Kidney epithelial cell (primary cell): ENCODE data around the gene INPP5K. TPM values are rescaled to one million over a fixed set of nuclear protein-coding genes. Genes with fewer than 3 reads are reported as not detected.
"Not testable (repeated sequence)": the region's sequence is repeated elsewhere in the genome, so short reads cannot be mapped to it uniquely, and the experiment has no call there.

Source experiments
- DNase-seq: peaks from one replicate; pipeline ENCODE4 v3.0.0-alpha.2; 2010; ENCODE audit warnings: low read depth
- H3K27me3 ChIP-seq: 2 replicates; pipeline ENCODE4 v1.6.0; 2011; ENCODE audit warnings: low read length; ENCODE audit not compliant: control insufficient read depth, insufficient read depth
- H3K36me3 ChIP-seq: 2 replicates; pipeline ENCODE4 v1.5.1; 2011; ENCODE audit warnings: low read length; ENCODE audit not compliant: control insufficient read depth, insufficient read depth
- H3K4me3 ChIP-seq: 2 replicates; pipeline ENCODE4 v1.5.1; 2011; ENCODE audit warnings: low read depth, mild to moderate bottlenecking, control low read depth, low read length
- total RNA-seq: library from RNA; depleted of rRNA; stranded (reverse); fragments of >200 nt; gene quantifications from 2 replicates; pipeline ENCODE4 v1.2.3, GENCODE V29; 2015
- TF ChIP-seq, protein P1 (sequence below): IDR thresholded peaks from 2 replicates; pipeline ENCODE4 v1.5.1; 2011; ENCODE audit warnings: mild to moderate bottlenecking, moderate library complexity, low read length, control low read depth, inconsistent platforms; ENCODE audit not compliant: insufficient read depth, poor library complexity, severe bottlenecking

The INPP5K gene
- total RNA-seq, 1 donor from 2014 or later, result 59.5 TPM

DNA sequence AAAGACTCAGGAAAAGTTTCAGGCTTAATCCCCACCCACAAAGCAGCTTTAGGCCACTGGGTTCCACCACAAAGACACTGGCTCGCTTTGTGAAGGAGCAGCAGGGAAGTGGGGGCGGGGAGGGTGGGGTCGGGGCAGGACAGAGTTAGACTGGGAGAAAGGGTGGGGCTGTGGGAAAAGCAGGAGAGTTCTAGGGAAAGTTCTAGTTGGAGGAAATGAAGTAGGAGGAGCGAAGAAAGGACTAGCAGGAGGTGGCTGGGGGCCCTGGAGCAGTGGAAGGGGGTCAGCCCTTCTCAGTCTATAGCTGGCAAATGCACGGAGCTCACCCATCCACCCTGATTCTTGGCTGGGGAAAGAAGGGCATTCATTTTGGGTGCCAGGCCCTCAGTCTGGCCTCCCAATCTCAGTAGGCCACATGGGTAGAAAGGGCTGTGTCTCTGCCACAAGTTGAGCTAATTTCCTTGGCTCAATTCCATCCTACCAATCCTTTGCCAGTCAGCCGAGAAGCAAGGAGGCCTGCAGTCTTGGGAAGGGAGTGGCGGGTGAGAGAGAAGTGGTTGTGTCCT, 4.6 kb downstream of the INPP5K start:
- Histone ChIP-seq H3K27me3 (no peaks in the 10 kb centered on the region), H3K4me3 (no peak overlapping the region), H3K36me3 (peaks cover 1% of the 10 kb centered on the region)
- DNase-seq, result no peak
- TF ChIP-seq, protein P1, sequence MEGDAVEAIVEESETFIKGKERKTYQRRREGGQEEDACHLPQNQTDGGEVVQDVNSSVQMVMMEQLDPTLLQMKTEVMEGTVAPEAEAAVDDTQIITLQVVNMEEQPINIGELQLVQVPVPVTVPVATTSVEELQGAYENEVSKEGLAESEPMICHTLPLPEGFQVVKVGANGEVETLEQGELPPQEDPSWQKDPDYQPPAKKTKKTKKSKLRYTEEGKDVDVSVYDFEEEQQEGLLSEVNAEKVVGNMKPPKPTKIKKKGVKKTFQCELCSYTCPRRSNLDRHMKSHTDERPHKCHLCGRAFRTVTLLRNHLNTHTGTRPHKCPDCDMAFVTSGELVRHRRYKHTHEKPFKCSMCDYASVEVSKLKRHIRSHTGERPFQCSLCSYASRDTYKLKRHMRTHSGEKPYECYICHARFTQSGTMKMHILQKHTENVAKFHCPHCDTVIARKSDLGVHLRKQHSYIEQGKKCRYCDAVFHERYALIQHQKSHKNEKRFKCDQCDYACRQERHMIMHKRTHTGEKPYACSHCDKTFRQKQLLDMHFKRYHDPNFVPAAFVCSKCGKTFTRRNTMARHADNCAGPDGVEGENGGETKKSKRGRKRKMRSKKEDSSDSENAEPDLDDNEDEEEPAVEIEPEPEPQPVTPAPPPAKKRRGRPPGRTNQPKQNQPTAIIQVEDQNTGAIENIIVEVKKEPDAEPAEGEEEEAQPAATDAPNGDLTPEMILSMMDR, result no peak

DNA sequence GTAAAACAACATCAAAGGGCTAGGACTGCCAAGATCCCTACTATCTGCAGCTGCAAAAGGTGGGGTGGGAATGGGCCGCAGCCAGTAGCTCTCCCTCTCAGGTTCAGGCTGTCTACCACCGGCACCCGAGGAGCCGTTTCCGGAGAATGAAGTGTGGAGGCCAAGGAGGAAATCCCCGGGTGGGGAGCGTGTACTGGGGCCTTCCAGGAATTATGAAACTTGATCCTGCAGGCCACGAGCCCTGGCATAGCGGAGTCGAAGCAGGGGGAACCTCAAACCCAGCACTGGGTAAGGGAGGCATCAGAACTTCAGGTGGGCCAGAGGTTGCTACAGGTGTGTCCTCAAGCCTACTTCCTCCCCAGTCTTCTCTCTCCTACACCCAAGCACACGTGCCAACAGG, 5.1 kb downstream of the INPP5K start:
- peaks cover 1% of the 10 kb centered on the region for H3K36me3 ChIP-seq
- no peak for DNase-seq
- no peak overlapping the region for H3K4me3 ChIP-seq
- TF ChIP-seq, protein P1, result no peak
- no peaks in the 10 kb centered on the region for H3K27me3 ChIP-seq

DNA sequence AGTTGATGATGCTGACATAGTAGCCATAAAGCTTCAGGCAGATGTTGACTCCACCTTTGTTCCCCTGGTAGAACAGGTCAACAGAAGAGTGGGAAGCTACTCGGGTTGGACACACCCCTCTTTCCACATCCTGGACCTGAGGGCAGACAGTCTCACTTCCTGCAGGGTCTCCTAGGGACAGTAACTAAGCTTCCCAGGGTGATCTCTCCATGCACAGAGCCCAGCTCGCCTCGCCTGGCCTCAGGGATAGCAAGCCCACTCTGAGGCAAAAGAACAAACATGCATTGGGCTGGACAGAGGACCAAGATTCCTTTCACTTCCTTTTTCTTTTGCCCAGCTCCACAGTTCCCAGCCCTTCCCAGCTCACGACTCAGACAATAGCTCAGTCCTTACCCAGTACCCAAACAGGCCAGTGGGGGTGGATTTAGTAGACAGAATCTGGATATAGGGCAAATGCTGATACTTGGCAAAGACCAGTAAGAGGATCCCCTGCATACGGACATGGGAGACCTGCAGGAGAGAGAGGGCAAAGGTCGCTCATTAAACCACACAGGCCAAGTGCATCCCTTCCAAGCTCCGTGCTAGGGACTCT, 7.0 kb downstream of the INPP5K start:
- Histone ChIP-seq H3K27me3 (no peaks in the 10 kb centered on the region), H3K36me3 (peaks cover 1% of the 10 kb centered on the region), H3K4me3 (no peak overlapping the region)
- TF ChIP-seq, protein P1, result no peak
- DNase-seq, result no peak

DNA sequence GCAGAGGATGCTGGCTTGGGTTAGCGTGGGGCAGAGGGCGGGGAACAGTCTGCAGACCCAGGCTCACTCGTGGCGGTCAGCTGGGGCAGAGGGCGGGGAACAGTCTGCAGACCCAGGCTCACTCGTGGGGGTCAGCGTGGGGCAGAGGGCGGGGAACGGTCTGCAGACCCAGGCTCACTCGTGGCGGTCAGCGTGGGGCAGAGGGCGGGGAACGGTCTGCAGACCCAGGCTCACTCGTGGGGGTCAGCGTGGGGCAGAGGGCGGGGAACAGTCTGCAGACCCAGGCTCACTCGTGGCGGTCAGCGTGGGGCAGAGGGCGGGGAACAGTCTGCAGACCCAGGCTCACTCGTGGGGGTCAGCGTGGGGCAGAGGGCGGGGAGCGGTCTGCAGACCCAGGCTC, 7.7 kb downstream of the INPP5K start:
- H3K4me3 ChIP-seq, DNase-seq, H3K27me3 ChIP-seq, H3K36me3 ChIP-seq: not testable (repeated sequence)

DNA sequence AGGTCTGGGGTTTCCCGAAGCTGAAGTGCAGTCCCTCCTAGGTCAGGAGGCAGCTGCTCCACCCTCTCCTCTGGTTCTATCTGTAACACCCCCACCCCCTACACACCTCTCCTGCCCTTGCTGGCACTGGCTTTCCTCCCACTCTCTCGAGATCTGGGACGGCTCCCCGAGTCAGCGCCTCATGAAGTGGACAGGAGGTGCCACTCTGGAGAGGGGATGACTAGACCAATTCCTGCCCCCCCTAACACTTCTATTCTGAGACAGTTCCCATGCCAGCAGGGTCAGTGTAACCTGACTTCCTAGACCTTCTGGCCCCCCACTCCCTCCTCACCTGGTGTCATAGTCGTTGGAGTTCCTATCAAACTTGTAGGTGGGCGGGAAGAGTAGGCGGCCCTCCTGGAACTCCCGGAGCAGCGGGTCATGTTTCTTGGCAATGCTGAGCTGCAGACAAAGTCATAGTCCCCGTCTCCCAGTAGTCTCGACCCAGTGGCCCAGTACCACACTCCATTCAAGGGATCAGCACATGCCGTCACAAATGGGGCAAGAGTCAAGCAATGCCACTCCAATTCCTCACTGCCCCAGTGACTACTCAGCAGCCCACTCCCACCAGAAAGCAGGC, 9.7 kb downstream of the INPP5K start:
- Histone ChIP-seq H3K4me3 (no peak overlapping the region), H3K27me3 (no peaks in the 10 kb centered on the region), H3K36me3 (no peaks in the 10 kb centered on the region)
- DNase-seq, result no peak
- TF ChIP-seq, protein P1, result no peak

DNA sequence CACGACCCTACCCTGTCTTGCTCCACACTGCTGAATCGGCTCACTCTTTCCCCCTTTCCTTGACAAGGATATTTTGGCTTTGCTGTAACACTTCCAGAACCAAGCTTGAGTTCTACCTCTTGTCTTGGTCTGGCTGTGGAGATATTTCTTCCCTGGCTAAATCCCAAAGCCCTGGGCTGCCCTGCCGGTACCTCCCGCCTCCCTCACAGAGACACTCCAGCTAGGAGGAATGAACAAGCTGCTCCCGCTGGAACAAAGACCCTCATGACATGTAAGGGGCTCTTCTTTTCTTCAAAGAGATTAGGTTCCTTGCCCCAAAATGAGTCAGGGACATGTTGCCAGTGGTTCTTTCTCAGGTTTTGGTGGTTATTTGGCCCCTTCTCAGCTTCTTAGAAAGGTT, 10.8 kb downstream of the INPP5K start:
- Histone ChIP-seq H3K36me3 (no peaks in the 10 kb centered on the region), H3K4me3 (no peak overlapping the region), H3K27me3 (no peaks in the 10 kb centered on the region)
- TF ChIP-seq, protein P1, result no peak
- DNase-seq, result no peak
